Duodenal mucosa (tissue), 2 donors: ENCODE results near the gene ORC4.

Experiments used
- H3K27ac ChIP-seq: one replicate; pipeline ENCODE4 v1.7.0; 2013; ENCODE audit warnings: low read depth, low read length
- H3K27me3 ChIP-seq, 2 donors: one replicate each; pipeline ENCODE4 v1.7.0; 2013; ENCODE audit warnings: low read length in 2 of 2, control low read depth in 1 of 2; ENCODE audit not compliant: insufficient read depth in 2 of 2, control insufficient read depth in 1 of 2
- H3K36me3 ChIP-seq, 2 donors: one replicate each; pipeline ENCODE4 v1.7.0; 2013; ENCODE audit warnings: low read length in 2 of 2, control low read depth in 1 of 2; ENCODE audit not compliant: insufficient read depth in 2 of 2, control insufficient read depth in 1 of 2
- H3K4me1 ChIP-seq, 2 donors: one replicate each; pipeline ENCODE4 v1.7.0; 2013; ENCODE audit warnings: low read length in 2 of 2, control low read depth in 1 of 2; ENCODE audit not compliant: insufficient read depth in 2 of 2, control insufficient read depth in 1 of 2
- H3K4me3 ChIP-seq, 2 donors: one replicate each; pipeline ENCODE4 v1.7.0; 2013; ENCODE audit warnings: low read length in 2 of 2, low read depth in 1 of 2
- H3K9ac ChIP-seq, 2 donors: one replicate each; pipeline ENCODE4 v1.7.0; 2013; ENCODE audit warnings: low read length in 2 of 2, low read depth in 1 of 2
- H3K9me3 ChIP-seq, 2 donors: one replicate each; pipeline ENCODE4 v1.7.0; 2013; ENCODE audit warnings: low read length in 2 of 2, control low read depth in 1 of 2; ENCODE audit not compliant: control insufficient read depth in 1 of 2

The ORC4 gene

DNA sequence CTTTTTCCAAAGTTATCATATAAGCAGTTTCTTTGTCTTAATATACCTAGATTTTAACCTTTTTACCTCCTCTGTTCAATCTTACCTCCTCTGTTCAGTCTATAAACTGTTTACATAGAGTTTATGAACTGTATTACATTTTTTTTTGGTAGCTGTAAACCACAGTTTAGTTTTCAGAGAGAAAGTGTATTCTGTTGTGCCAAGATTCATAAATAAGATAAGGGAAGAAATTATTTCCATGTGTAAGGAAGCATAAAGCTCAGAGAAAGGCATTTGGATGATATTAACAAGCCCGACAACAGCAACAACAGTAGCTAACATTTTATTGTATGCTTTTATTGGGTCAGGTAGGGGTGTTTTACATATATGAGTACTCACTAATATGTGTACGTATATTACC is 104.5 kb downstream of the ORC4 start:
- Histone ChIP-seq H3K4me1 (peaks cover 0 to 2% of the 10 kb centered on the region in 2 donors), H3K36me3 (peaks cover 8 to 19% of the 10 kb centered on the region in 2 donors), H3K9me3 (no peaks in the 10 kb centered on the region), H3K9ac (no peak overlapping the region), H3K4me3 (no peak overlapping the region), H3K27me3 (no peaks in the 10 kb centered on the region), H3K27ac (no peak overlapping the region)

DNA sequence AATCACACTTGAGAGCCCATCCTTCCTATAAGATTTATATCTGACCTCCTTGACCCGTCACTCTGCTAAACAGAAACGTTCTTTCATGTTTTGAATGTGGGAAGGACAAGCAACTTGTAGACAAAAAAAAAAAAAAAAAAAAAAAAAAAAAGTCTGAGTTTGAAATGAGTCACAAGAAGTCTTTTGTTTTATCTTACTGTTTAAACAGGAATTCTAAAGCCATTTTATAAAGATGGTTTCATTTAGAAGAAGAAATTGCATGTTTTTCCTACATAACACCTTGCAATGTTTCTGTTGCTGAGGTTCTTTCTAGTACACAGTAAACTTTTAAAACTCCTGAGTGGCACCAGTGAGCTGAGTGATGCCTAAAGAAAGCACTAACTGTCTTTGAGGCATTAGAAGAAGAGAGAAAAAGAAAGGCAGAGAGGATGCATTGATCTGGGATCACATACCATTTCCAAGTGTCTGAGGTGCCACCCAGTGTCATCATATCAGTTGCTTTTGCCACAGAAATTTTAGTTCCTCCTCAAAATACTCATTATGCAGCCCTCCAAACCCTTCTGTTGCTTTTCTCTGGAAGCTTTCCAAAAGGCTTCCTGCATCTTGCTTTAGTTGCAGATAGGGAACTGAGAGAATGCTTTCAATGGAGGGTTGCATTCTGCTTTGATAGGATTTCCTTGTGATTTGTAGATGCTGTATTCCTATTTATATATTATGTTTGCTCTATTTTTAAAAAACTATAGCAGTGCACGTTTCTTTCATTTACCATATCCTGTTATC is 106.6 kb downstream of the ORC4 start:
- Histone ChIP-seq H3K36me3 (peaks cover 8 to 19% of the 10 kb centered on the region in 2 donors), H3K4me1 (peaks cover 0 to 9% of the 10 kb centered on the region in 2 donors), H3K9me3 (no peaks in the 10 kb centered on the region), H3K4me3 (no peak overlapping the region), H3K27me3 (no peaks in the 10 kb centered on the region), H3K27ac (no peak overlapping the region), H3K9ac (no peak overlapping the region)

DNA sequence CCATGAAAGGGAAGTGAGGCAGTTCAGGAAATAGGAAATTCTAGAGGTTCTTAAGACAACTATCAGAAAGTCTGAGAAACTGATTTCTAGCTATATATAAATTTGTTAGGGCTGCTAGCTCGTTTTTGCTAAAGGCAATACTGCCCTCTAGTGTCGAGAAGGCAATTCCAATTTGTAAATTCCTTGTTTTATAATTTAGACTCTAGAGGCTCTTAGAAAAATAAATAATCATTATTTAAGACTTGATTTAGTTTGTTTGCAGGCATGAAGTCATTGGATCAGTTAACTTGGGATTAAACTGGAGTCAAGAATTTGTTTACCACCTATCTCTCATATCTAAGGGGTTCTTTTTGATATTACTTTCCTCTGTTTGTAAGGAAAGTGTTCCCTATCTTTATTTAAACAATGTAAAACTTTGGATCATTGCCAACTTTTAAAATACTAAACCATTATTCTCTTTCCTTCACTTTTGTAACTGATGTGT is 109.5 kb downstream of the ORC4 start:
- H3K36me3 ChIP-seq, result peaks cover 6 to 8% of the 10 kb centered on the region in 2 donors
- peaks cover 0 to 9% of the 10 kb centered on the region in 2 donors for H3K4me1 ChIP-seq
- no peaks in the 10 kb centered on the region for H3K27me3 ChIP-seq
- H3K27ac ChIP-seq, result no peak overlapping the region
- no peaks in the 10 kb centered on the region for H3K9me3 ChIP-seq
- no peak overlapping the region for H3K9ac ChIP-seq
- no peak overlapping the region for H3K4me3 ChIP-seq

DNA sequence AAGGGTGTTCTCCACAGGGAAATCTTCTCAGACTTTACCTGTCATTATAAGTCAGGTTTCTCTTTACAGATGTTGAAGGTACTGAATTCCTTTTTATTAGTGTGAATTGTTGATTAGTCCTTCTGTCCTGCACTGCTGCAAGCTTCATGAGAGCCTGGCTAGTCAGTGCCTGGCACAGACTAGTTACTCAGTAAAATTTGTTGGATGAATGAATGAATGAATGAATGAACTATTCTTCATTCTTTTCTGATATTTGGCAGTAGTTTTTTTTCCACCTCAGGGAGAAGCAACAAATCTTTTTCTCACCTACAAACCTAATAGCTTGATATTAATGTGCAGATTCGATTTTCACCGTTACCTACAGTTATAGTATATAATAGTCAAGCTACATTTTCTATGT is 111.4 kb downstream of the ORC4 start:
- no peaks in the 10 kb centered on the region for H3K36me3 ChIP-seq
- peaks cover 0 to 10% of the 10 kb centered on the region in 2 donors for H3K4me1 ChIP-seq
- no peak overlapping the region for H3K9ac ChIP-seq
- H3K27ac ChIP-seq, result no peak overlapping the region
- no peaks in the 10 kb centered on the region for H3K9me3 ChIP-seq
- no peak overlapping the region for H3K4me3 ChIP-seq
- no peaks in the 10 kb centered on the region for H3K27me3 ChIP-seq

DNA sequence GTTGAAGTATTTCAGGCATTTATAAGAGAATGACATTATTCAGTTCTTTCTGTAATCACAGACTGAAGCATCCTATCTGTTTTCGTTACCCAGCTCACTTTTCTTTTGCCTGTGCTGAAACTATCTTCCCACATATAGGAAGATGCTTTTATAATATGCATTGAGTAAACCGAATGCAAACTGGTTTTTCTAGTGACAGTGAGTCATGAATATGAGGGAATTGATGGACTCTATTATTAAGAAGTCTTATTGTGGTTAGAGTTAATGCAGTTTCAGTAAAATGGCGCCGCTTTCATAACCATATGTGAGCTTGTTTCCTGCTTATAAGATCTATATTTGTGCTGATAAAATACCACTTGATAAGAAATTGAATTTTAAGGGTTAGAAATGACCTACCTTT is 116.5 kb downstream of the ORC4 start:
- H3K4me3 ChIP-seq, result no peak overlapping the region
- H3K27ac ChIP-seq, result no peak overlapping the region
- H3K36me3 ChIP-seq, result peaks cover 0 to 4% of the 10 kb centered on the region in 2 donors
- no peaks in the 10 kb centered on the region for H3K27me3 ChIP-seq
- no peaks in the 10 kb centered on the region for H3K9me3 ChIP-seq
- H3K4me1 ChIP-seq, result peaks cover 0 to 4% of the 10 kb centered on the region in 2 donors
- no peak overlapping the region for H3K9ac ChIP-seq

DNA sequence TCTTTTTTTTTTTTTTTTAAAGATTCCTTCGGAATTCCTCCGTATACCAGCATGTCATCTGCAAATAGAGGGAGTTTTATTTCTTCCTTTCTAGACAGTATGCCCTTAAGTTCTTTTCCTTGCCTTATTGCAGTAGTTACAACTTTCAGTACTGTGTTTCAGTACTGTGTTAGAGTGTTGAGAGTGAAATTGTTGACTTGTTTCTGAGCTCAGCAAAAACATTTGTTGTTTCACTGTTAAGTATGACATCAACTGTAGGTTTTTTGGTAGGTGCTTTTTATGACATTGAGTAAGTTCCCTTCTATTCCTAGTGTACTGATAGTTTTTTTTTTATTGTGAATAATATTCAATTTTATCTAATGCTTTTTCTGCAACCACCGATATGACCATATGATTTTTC is 131.9 kb downstream of the ORC4 start:
- Histone ChIP-seq H3K4me3 (no peak overlapping the region), H3K9me3 (no peaks in the 10 kb centered on the region), H3K27ac (no peak overlapping the region), H3K9ac (no peak overlapping the region), H3K27me3 (no peaks in the 10 kb centered on the region), H3K4me1 (no peaks in the 10 kb centered on the region), H3K36me3 (no peaks in the 10 kb centered on the region)

DNA sequence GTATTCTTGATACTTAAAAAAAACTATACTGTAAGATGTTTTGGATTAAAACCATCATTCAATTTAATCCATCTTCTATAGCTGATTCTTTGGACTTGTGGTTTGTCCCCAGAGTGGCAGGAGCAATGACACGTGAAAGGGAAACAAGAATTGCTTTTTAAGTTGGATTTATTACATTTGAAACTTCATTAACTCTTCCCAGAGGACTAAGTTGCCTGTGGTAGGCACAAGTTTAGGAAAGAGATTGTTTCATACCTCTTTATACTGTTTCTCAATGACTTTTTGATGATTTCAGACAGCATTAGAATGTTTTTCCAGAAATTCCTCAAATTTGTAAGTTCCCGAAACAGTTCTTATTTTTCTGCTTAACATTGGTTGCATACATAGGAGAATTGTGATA is 134.4 kb downstream of the ORC4 start:
- Histone ChIP-seq H3K4me1 (no peaks in the 10 kb centered on the region), H3K9ac (no peak overlapping the region), H3K4me3 (no peak overlapping the region), H3K27ac (no peak overlapping the region), H3K9me3 (no peaks in the 10 kb centered on the region), H3K27me3 (no peaks in the 10 kb centered on the region), H3K36me3 (no peaks in the 10 kb centered on the region)

DNA sequence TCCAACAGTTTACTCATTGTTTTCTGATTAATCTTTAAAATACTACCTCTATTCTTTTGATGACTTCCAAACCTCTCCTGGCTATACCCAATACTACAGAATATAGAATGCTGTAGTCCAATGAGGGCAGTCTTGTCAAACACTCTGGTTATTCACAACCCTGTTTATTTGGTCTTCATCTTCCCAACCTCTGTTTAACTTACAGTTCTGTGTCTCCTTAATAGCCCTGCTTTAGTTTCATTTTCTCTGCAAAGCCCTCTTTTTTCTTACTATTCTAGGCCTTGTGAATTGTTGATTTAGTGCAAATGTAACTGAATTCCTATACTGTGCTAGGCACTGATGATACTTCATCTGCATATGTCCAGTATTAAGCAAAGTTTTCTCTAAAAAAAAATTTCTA is 135.7 kb downstream of the ORC4 start:
- no peaks in the 10 kb centered on the region for H3K27me3 ChIP-seq
- no peak overlapping the region for H3K4me3 ChIP-seq
- H3K4me1 ChIP-seq, result peaks cover 0 to 8% of the 10 kb centered on the region in 2 donors
- H3K27ac ChIP-seq, result no peak overlapping the region
- H3K9ac ChIP-seq, result no peak overlapping the region
- H3K9me3 ChIP-seq, result no peaks in the 10 kb centered on the region
- no peaks in the 10 kb centered on the region for H3K36me3 ChIP-seq

DNA sequence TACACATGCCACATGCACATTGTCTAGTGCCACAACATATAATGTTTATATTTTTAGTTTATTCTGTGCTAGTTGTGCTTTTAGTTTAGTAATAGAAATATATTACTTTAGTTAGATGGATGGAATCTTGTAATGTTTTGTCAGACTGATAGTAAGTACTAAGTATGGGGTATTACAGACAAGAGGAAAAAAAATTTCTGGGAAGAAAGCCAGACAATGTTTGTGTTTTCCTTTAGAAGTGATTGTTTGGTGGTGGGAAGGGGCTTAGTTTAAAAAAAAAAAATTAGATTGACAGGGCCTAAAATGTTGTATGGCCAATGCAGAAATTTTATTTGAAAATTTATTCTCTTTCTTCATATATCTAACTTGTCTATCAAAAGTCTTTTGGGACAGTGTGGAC is 137.9 kb downstream of the ORC4 start:
- Histone ChIP-seq H3K9ac (no peak overlapping the region), H3K9me3 (no peaks in the 10 kb centered on the region), H3K4me1 (peaks cover 10 to 20% of the 10 kb centered on the region in 2 donors), H3K27ac (no peak overlapping the region), H3K4me3 (no peak overlapping the region), H3K36me3 (no peaks in the 10 kb centered on the region), H3K27me3 (no peaks in the 10 kb centered on the region)
